Thoracic aorta (tissue), 2 donors: ENCODE results near the gene POLN. TPM values are rescaled to one million over a fixed set of nuclear protein-coding genes. Genes with fewer than 3 reads are reported as not detected.
"Not testable (repeated sequence)": the region's sequence is repeated elsewhere in the genome, so short reads cannot be mapped to it uniquely, and the experiment has no call there.

Source experiments
- ATAC-seq: fragments of 150-250 bp; one replicate; pipeline ENCODE4 v1.8.0; 2017; ENCODE audit warnings: low read depth; ENCODE audit not compliant: insufficient number of reproducible peaks, low FRiP score
- DNase-seq: peaks from one replicate; pipeline ENCODE4 v3.0.0-alpha.2; 2020; ENCODE audit warnings: low spot score
- H3K27ac ChIP-seq, 2 donors: fragments of 200-600 bp; sonication (generic); 1 replicate in 1 of 2; 2 replicates in 1 of 2; pipeline ENCODE4 v1.5.1; 2016; ENCODE audit warnings: mild to moderate bottlenecking in 2 of 2, moderate library complexity in 2 of 2
- H3K27me3 ChIP-seq: fragments of 200-600 bp; sonication (generic); replicated peaks from 2 replicates; pipeline ENCODE4 v1.6.0; 2016; ENCODE audit warnings: mild to moderate bottlenecking; ENCODE audit not compliant: insufficient read depth
- H3K36me3 ChIP-seq: fragments of 200-600 bp; sonication (generic); one replicate; pipeline ENCODE4 v1.5.1; 2016
- H3K4me1 ChIP-seq, 2 donors: fragments of 200-600 bp; sonication (generic); 1 replicate in 1 of 2; 2 replicates in 1 of 2; pipeline versions ENCODE4 v1.5.1 to v1.6.0; 2016; ENCODE audit warnings: low read depth in 2 of 2, mild to moderate bottlenecking in 1 of 2; ENCODE audit not compliant: control insufficient read depth in 1 of 2
- H3K4me3 ChIP-seq: fragments of 200-600 bp; sonication (generic); 2 replicates; pipeline ENCODE4 v1.5.1; 2016; ENCODE audit warnings: mild to moderate bottlenecking
- H3K9me3 ChIP-seq: fragments of 200-600 bp; sonication (generic); 2 replicates; pipeline ENCODE4 v1.5.1; 2016
- total RNA-seq, 2 donors: library from RNA; depleted of rRNA; stranded (reverse); fragments of >200 nt; gene quantifications; one replicate each; pipeline versions ENCODE4 v1.1.0 to v1.2.3, GENCODE V29; 2016
- TF ChIP-seq, protein P1 (sequence below): fragments of 200-600 bp; sonication (generic); IDR thresholded peaks from one replicate; pipeline ENCODE4 v1.5.1; 2019; ENCODE audit warnings: antibody characterized with exemption

Gene POLN
- total RNA-seq, 2 donors from 2014 or later = 3.2 to 3.5 TPM

DNA sequence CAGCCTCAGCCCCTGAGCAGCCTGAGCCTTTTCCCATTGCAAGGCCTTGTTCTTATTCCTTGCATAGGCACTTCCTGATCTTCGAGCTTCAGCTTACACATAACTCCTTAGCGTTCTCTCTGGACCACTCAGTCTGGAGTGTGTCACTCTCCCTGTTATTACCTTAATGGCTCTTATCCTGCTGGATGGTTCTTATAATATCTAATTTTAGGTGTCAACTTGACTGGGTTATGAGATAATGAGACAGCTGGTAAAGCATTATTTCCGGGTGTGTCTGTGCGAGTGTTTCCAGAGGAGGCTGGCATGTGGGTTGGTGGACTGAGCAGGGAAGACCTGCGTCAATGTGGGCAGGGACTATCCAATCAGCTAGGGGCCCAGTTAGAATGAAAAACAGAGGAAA lies 75.7 kb downstream of the POLN start:
- no peak for ATAC-seq
- no peak for DNase-seq
- Histone ChIP-seq H3K36me3 (peaks cover 3% of the 10 kb centered on the region), H3K4me1 (no peaks in the 10 kb centered on the region), H3K9me3 (no peaks in the 10 kb centered on the region), H3K27ac (no peak overlapping the region), H3K4me3 (no peak overlapping the region), H3K27me3 (no peaks in the 10 kb centered on the region)
- TF ChIP-seq, protein P1, sequence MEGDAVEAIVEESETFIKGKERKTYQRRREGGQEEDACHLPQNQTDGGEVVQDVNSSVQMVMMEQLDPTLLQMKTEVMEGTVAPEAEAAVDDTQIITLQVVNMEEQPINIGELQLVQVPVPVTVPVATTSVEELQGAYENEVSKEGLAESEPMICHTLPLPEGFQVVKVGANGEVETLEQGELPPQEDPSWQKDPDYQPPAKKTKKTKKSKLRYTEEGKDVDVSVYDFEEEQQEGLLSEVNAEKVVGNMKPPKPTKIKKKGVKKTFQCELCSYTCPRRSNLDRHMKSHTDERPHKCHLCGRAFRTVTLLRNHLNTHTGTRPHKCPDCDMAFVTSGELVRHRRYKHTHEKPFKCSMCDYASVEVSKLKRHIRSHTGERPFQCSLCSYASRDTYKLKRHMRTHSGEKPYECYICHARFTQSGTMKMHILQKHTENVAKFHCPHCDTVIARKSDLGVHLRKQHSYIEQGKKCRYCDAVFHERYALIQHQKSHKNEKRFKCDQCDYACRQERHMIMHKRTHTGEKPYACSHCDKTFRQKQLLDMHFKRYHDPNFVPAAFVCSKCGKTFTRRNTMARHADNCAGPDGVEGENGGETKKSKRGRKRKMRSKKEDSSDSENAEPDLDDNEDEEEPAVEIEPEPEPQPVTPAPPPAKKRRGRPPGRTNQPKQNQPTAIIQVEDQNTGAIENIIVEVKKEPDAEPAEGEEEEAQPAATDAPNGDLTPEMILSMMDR = no peak

DNA sequence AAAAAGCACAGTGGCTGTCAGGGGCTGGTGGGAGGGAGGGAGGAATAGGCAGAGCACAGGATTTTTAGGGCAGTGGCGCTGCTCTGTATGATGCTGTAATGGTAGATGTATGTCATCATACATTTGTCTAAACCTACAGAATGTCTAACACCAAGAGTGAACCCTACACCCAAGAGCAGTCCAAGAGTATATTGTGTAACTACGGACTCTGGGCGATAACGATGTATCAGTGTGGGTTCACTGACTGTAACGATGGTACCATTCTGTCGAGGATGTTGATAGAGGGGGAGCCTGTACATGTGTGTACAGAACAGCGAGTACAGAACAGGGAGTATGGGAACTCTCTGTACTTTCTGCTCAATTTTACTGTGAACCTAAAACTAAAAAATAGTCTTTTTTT lies 76.5 kb downstream of the POLN start:
- Histone ChIP-seq H3K9me3 (no peaks in the 10 kb centered on the region), H3K27ac (no peak overlapping the region), H3K36me3 (peaks cover 3% of the 10 kb centered on the region), H3K4me1 (no peaks in the 10 kb centered on the region), H3K27me3 (no peaks in the 10 kb centered on the region), H3K4me3 (no peak overlapping the region)
- TF ChIP-seq, protein P1 = no peak
- ATAC-seq = no peak
- no peak for DNase-seq

- no peaks in the 10 kb centered on the region for H3K27me3 ChIP-seq
- no peak overlapping the region for H3K4me3 ChIP-seq
- no peaks in the 10 kb centered on the region for H3K9me3 ChIP-seq
- no peak overlapping the region for H3K27ac ChIP-seq
- H3K4me1 ChIP-seq = no peaks in the 10 kb centered on the region
- H3K36me3 ChIP-seq = no peaks in the 10 kb centered on the region
- DNase-seq = no peak
- no peak for ATAC-seq
- TF ChIP-seq, protein P1 = no peak
Observed at GRCh38 chr4:2163311-2163821, 78.6 kb downstream of the POLN start.

DNA sequence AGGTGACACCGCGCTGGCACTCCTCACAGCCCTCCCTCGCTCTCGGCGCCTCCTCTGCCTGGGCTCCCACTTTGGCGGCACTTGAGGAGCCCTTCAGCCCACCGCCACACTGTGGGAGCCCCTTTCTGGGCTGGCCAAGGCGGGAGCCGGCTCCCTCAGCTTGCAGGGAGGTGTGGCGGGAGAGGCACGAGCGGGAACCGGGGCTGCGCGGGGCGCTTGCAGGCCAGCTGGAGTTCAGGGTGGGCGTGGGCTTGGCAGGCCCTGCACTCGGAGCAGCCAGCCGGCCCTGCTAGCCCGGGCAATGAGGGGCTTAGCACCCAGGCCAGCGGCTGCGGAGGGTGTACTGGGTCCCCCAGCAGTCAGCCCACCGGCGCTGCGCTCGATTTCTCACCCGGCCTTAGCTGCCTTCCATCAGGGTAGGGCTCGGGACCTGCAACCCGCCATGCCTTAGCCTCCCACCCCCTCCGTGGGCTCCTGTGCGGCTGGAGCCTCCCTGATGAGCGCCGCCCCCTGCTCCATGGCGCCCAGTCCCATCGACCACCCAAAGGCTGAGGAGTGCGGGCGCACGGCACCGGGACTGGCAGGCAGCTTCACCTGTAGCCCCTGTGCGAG lies 80.7 kb downstream of the POLN start:
- not testable (repeated sequence) for ATAC-seq, DNase-seq, H3K4me3 ChIP-seq, H3K27ac ChIP-seq, H3K27me3 ChIP-seq, H3K9me3 ChIP-seq, H3K36me3 ChIP-seq, H3K4me1 ChIP-seq

- H3K4me1 ChIP-seq = no peaks in the 10 kb centered on the region
- no peak for ATAC-seq
Observed at GRCh38 chr4:2159931-2160330, 82.0 kb downstream of the POLN start.

More at GRCh38 chr4:2159931-2160330, 82.0 kb downstream of the POLN start:
- Histone ChIP-seq H3K27ac (no peak overlapping the region), H3K4me3 (no peak overlapping the region), H3K9me3 (no peaks in the 10 kb centered on the region), H3K36me3 (no peaks in the 10 kb centered on the region), H3K27me3 (no peaks in the 10 kb centered on the region)
- DNase-seq = no peak
- TF ChIP-seq, protein P1 = no peak
